ENCODE results near the gene BNC1.

DNA sequence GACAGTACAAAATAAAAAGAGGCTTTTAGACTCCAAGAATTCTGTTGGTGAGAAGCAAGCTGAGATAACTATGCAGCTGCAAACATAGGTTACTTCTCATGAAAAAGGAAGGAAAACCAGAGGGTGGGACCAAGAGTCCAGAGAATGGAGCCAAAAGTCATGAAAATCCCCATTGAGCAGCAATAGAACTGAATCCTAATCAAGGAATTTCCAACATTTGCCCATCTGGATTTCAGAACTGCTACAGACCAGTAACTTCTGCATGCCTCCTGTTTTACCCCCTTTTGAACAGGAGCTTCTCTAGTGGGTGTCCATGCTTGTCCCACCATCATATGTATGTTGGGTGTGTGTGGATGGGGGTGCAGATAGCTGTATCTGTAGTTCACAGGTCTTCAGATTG is 33.6 kb upstream of the BNC1 start:
- TF ChIP-seq, protein P1, sequence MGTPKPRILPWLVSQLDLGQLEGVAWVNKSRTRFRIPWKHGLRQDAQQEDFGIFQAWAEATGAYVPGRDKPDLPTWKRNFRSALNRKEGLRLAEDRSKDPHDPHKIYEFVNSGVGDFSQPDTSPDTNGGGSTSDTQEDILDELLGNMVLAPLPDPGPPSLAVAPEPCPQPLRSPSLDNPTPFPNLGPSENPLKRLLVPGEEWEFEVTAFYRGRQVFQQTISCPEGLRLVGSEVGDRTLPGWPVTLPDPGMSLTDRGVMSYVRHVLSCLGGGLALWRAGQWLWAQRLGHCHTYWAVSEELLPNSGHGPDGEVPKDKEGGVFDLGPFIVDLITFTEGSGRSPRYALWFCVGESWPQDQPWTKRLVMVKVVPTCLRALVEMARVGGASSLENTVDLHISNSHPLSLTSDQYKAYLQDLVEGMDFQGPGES (IDR thresholded peaks at IDR 0.05; ENCODE audit: low read depth, low read length) = no peak
- TF ChIP-seq TCF12 (IDR thresholded peaks at IDR 0.05) = no peak

Data from SK-N-SH (cell line).